ENCODE measurements around the gene COL4A2. TPM values are rescaled to one million over a fixed set of nuclear protein-coding genes. Genes with fewer than 3 reads are reported as not detected.

The COL4A2 gene
- polyA plus RNA-seq, 2 of the 4 experiments (the other 2 are of a cell fraction), result 46.9 to 119 TPM

GRCh38 chr13:110522721-110523120 lies 215.6 kb downstream of the COL4A2 start (continued):
- TF ChIP-seq EHF (CRISPR knock-in tag; IDR thresholded peaks at IDR 0.05) (no peak), HOXB13 (CRISPR knock-in tag; IDR thresholded peaks at IDR 0.05; ENCODE audit: low read depth) (no peak), ATOH8 (CRISPR knock-in tag; IDR thresholded peaks at IDR 0.05; ENCODE audit: low read depth) (no peak)

DNA sequence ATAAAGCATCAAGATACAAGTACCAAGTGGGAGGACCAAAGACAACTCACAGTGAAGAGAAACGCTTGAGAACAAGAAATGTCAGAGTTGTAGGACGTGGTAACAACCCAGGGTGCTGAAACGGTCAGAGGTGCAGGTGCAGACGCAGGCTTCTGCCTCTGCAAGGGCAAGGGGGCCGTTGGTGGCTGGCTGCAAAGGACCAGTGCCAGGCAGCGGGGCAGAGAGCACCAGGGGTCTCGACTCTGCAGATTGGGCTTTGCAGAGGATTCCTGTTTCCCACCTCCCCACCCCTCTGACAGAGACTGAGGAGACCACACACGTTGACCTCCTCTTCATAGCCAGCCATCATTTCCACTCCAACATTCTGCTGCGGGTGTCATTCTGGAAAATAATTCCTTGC lies 216.1 kb downstream of the COL4A2 start:
- POLR2A ChIA-PET, result no interaction called here
- DNase-seq (ENCODE audit: low read depth in 1 of 2, low spot score in 1 of 2) (no peak), FAIRE-seq (no peak), ATAC-seq (no peak)
- TF ChIP-seq, protein P1, sequence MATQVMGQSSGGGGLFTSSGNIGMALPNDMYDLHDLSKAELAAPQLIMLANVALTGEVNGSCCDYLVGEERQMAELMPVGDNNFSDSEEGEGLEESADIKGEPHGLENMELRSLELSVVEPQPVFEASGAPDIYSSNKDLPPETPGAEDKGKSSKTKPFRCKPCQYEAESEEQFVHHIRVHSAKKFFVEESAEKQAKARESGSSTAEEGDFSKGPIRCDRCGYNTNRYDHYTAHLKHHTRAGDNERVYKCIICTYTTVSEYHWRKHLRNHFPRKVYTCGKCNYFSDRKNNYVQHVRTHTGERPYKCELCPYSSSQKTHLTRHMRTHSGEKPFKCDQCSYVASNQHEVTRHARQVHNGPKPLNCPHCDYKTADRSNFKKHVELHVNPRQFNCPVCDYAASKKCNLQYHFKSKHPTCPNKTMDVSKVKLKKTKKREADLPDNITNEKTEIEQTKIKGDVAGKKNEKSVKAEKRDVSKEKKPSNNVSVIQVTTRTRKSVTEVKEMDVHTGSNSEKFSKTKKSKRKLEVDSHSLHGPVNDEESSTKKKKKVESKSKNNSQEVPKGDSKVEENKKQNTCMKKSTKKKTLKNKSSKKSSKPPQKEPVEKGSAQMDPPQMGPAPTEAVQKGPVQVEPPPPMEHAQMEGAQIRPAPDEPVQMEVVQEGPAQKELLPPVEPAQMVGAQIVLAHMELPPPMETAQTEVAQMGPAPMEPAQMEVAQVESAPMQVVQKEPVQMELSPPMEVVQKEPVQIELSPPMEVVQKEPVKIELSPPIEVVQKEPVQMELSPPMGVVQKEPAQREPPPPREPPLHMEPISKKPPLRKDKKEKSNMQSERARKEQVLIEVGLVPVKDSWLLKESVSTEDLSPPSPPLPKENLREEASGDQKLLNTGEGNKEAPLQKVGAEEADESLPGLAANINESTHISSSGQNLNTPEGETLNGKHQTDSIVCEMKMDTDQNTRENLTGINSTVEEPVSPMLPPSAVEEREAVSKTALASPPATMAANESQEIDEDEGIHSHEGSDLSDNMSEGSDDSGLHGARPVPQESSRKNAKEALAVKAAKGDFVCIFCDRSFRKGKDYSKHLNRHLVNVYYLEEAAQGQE (IDR thresholded peaks at IDR 0.05), result no peak
- TF ChIP-seq EHMT2 (IDR thresholded peaks at IDR 0.05; ENCODE audit: low read depth) (no peak), HOXA7 (CRISPR knock-in tag; IDR thresholded peaks at IDR 0.05) (no peak), BHLHE40 (IDR thresholded peaks at IDR 0.05; ENCODE audit: low read depth, low read length) (no peak), CBX2 (IDR thresholded peaks at IDR 0.05; ENCODE audit: borderline replicate concordance, low read depth) (no peak), RCOR1 (IDR thresholded peaks at IDR 0.05; ENCODE audit: low read depth, low read length) (no peak), GATA3 (IDR thresholded peaks at IDR 0.05; ENCODE audit: borderline replicate concordance) (no peak), NR3C1 (IDR thresholded peaks at IDR 0.05) (no peak), POLR2AphosphoS2 (conservative IDR thresholded peaks at IDR 0.05; ENCODE audit: low read length) (no peak), CTCF (IDR thresholded peaks at IDR 0.05) (no peak), POLR2A (IDR thresholded peaks at IDR 0.05; ENCODE audit: low read length) (no peak), NFE2L2 (conservative IDR thresholded peaks at IDR 0.05; ENCODE audit: low read length) (no peak), HOXB13 (CRISPR knock-in tag; IDR thresholded peaks at IDR 0.05; ENCODE audit: low read depth) (no peak), RNF2 (IDR thresholded peaks at IDR 0.05; ENCODE audit: borderline replicate concordance, low read depth) (no peak), RFX5 (IDR thresholded peaks at IDR 0.05) (no peak), JUNB (IDR thresholded peaks at IDR 0.05) (no peak), ATOH8 (CRISPR knock-in tag; IDR thresholded peaks at IDR 0.05; ENCODE audit: low read depth) (no peak), KDM1A (IDR thresholded peaks at IDR 0.05; ENCODE audit: low read depth) (no peak)
- TF ChIP-seq, protein P2, sequence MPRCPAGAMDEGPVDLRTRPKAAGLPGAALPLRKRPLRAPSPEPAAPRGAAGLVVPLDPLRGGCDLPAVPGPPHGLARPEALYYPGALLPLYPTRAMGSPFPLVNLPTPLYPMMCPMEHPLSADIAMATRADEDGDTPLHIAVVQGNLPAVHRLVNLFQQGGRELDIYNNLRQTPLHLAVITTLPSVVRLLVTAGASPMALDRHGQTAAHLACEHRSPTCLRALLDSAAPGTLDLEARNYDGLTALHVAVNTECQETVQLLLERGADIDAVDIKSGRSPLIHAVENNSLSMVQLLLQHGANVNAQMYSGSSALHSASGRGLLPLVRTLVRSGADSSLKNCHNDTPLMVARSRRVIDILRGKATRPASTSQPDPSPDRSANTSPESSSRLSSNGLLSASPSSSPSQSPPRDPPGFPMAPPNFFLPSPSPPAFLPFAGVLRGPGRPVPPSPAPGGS (IDR thresholded peaks at IDR 0.05), result no peak
- TF ChIP-seq, protein P3, sequence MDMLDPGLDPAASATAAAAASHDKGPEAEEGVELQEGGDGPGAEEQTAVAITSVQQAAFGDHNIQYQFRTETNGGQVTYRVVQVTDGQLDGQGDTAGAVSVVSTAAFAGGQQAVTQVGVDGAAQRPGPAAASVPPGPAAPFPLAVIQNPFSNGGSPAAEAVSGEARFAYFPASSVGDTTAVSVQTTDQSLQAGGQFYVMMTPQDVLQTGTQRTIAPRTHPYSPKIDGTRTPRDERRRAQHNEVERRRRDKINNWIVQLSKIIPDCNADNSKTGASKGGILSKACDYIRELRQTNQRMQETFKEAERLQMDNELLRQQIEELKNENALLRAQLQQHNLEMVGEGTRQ (IDR thresholded peaks at IDR 0.05), result no peak
- Histone ChIP-seq H3K4me1 (peaks cover 10% of the 10 kb centered on the region; the same call in 2 of the 3 replicates), H3K4me3 (no peak overlapping the region), H3K27ac (no peak overlapping the region), H3K4me2 (no peak overlapping the region), H3K9me3 (no peaks in the 10 kb centered on the region)
- WGBS (ENCODE audit: missing lambda C conversion rate), result 49% methylated on average over 8 of the region's 9 CpGs
- CTCF ChIA-PET, result no interaction called here
